GM12891 (cell line): ENCODE results near the gene MSH2.

ENCODE experiments used
- PAX5 ChIP-seq: IDR thresholded peaks from 2 replicates; pipeline ENCODE4 v1.6.1; 2011; ENCODE audit warnings: low read length, moderate library complexity, mild to moderate bottlenecking; ENCODE audit not compliant: insufficient read depth, severe bottlenecking
- POLR2A ChIP-seq: IDR thresholded peaks from 2 replicates; pipeline ENCODE4 v1.6.1; 2011; ENCODE audit warnings: low read depth, low read length, control low read depth
- POLR2AphosphoS5 ChIP-seq: IDR thresholded peaks from 2 replicates; pipeline ENCODE4 v1.6.1; 2011; ENCODE audit warnings: low read depth, low read length, control low read depth
- POU2F2 ChIP-seq: IDR thresholded peaks from 2 replicates; pipeline ENCODE4 v1.6.1; 2011; ENCODE audit warnings: low read depth, mild to moderate bottlenecking, control low read depth, low read length, moderate library complexity
- SPI1 ChIP-seq: IDR thresholded peaks from 2 replicates; pipeline ENCODE4 v1.6.1; 2011; ENCODE audit warnings: low read depth, low read length, control low read depth
- TAF1 ChIP-seq: IDR thresholded peaks from 2 replicates; pipeline ENCODE4 v1.6.1; 2011; ENCODE audit warnings: low read depth, low read length, control low read depth

- no peak for TF ChIP-seq POLR2A
- TF ChIP-seq POLR2AphosphoS5: no peak
- TF ChIP-seq TAF1: no peak
- TF ChIP-seq SPI1: no peak
- TF ChIP-seq PAX5: no peak
- no peak for TF ChIP-seq POU2F2
These were observed 26.8 kb downstream of the MSH2 start for GRCh38 chr2:47429795-47430194.
